SK-N-SH (cell line): Measurements from ENCODE around the gene FATE1. TPM values are rescaled to one million over a fixed set of nuclear protein-coding genes. Genes with fewer than 3 reads are reported as not detected.

Source experiments
- CTCF ChIA-PET: fragments of 300-600, 350-600 bp; formaldehyde crosslinking; extraction: SDS; loops from one replicate; lab custom pipeline; 2021; lab: Yijun Ruan, JAX
- POLR2A ChIA-PET: fragments of 350-600 bp; sonication (Branson Sonifier 250); formaldehyde crosslinking; extraction: SDS; loops from one replicate; lab custom pipeline; 2020; ENCODE audit warnings: antibody characterized with exemption, inconsistent platforms; lab: Yijun Ruan, JAX
- DNase-seq: peaks from one replicate; pipeline ENCODE4 v3.0.0; 2012
- H2AFZ ChIP-seq: fragments of 200-600 bp; sonication (generic); 2 replicates; pipeline ENCODE4 v1.8.1; 2016; ENCODE audit warnings: antibody characterized with exemption, mild to moderate bottlenecking, low read depth
- H3F3A ChIP-seq: fragments of 200-600 bp; sonication (generic); replicated peaks from 2 replicates; pipeline ENCODE3; 2016; ENCODE audit warnings: antibody characterized with exemption, mild to moderate bottlenecking; ENCODE audit not compliant: insufficient read depth
- H3K27ac ChIP-seq, 2 experiments: fragments of 200-500 bp in 1 of 2; fragments of 200-600 bp in 1 of 2; sonication (Bioruptor generic) in 1 of 2; sonication (generic), shearing (Covaris generic) in 1 of 2; 2 replicates each; pipeline versions ENCODE4 v1.5.1 to v1.6.1; 2014 to 2016; ENCODE audit warnings: low read depth in 2 of 2, inconsistent platforms in 1 of 2, low read length in 1 of 2, mild to moderate bottlenecking in 1 of 2, mixed read lengths in 1 of 2
- H3K27me3 ChIP-seq: fragments of 200-600 bp; sonication (generic), shearing (Covaris generic); 2 replicates; pipeline ENCODE4 v1.6.1; 2016; ENCODE audit warnings: mixed run types; ENCODE audit not compliant: insufficient read depth
- H3K36me3 ChIP-seq, 2 experiments: fragments of 200-500 bp in 1 of 2; fragments of 200-600 bp in 1 of 2; sonication (Bioruptor generic) in 1 of 2; sonication (generic) in 1 of 2; replicated peaks in 1 of 2; 2 replicates each; pipeline versions ENCODE3 to v1.5.1; 2014 to 2016; ENCODE audit warnings: low read length in 1 of 2, mild to moderate bottlenecking in 1 of 2; ENCODE audit not compliant: insufficient read depth in 2 of 2, control insufficient read depth in 1 of 2
- H3K4me1 ChIP-seq, 2 experiments: fragments of 200-500 bp in 1 of 2; fragments of 200-600 bp in 1 of 2; sonication (Bioruptor generic) in 1 of 2; sonication (generic), shearing (Covaris generic) in 1 of 2; 2 replicates each; pipeline versions ENCODE4 v1.5.1 to v1.6.1; 2014 to 2016; ENCODE audit warnings: low read depth in 1 of 2, low read length in 1 of 2, mixed run types in 1 of 2; ENCODE audit not compliant: insufficient read depth in 2 of 2, control insufficient read depth in 1 of 2
- H3K4me2 ChIP-seq: fragments of 200-600 bp; sonication (generic), shearing (Covaris generic); 2 replicates; pipeline ENCODE4 v1.6.1; 2017; ENCODE audit warnings: mixed run types
- H3K4me3 ChIP-seq, 2 experiments: fragments of 200-500 bp in 1 of 2; fragments of 200-600 bp in 1 of 2; sonication (Bioruptor generic) in 1 of 2; sonication (generic), shearing (Covaris generic) in 1 of 2; 2 replicates each; pipeline versions ENCODE4 v1.5.1 to v1.8.1; 2014 to 2016; ENCODE audit warnings: low read depth in 2 of 2, inconsistent platforms in 1 of 2, low read length in 1 of 2, mild to moderate bottlenecking in 1 of 2, mixed read lengths in 1 of 2, moderate library complexity in 1 of 2
- H3K79me2 ChIP-seq: fragments of 200-600 bp; sonication (generic); 2 replicates; pipeline ENCODE4 v1.8.1; 2017; ENCODE audit warnings: mild to moderate bottlenecking; ENCODE audit not compliant: insufficient read depth
- H3K9ac ChIP-seq: fragments of 200-600 bp; sonication (generic); 2 replicates; pipeline ENCODE4 v1.6.1; 2017; ENCODE audit warnings: mixed run types
- H3K9me2 ChIP-seq: fragments of 200-600 bp; sonication (generic); 2 replicates; pipeline ENCODE4 v1.6.1; 2017; ENCODE audit warnings: mixed run types
- H3K9me3 ChIP-seq: fragments of 200-600 bp; sonication (generic); 2 replicates; pipeline ENCODE4 v1.6.1; 2017; ENCODE audit warnings: mixed run types, mild to moderate bottlenecking, moderate library complexity
- H4K20me1 ChIP-seq: fragments of 200-600 bp; sonication (generic); 2 replicates; pipeline ENCODE4 v1.6.1; 2017; ENCODE audit warnings: mild to moderate bottlenecking, mixed run types; ENCODE audit not compliant: insufficient read depth
- CHD2 ChIP-seq: fragments of 150-350 bp; IDR thresholded peaks from 2 replicates; pipeline ENCODE4 v1.6.1; 2018; ENCODE audit warnings: low read length; ENCODE audit not compliant: partially characterized antibody
- ELF1 ChIP-seq: IDR thresholded peaks from 2 replicates; pipeline ENCODE4 v1.4.0; 2012
- FOXJ3 ChIP-seq: sonication (generic); formaldehyde crosslinking; IDR thresholded peaks from 2 replicates; pipeline ENCODE4 v1.5.1; 2020; ENCODE audit warnings: mild to moderate bottlenecking, missing genetic modification reagents
- FOXM1 ChIP-seq: IDR thresholded peaks from 2 replicates; pipeline ENCODE4 v1.4.0; 2012; ENCODE audit warnings: low read depth, mild to moderate bottlenecking
- GABPA ChIP-seq: IDR thresholded peaks from 2 replicates; pipeline ENCODE4 v1.4.0; 2012; ENCODE audit warnings: low read depth, mild to moderate bottlenecking
- GATA2 ChIP-seq: sonication (generic); formaldehyde crosslinking; IDR thresholded peaks from 2 replicates; pipeline ENCODE4 v1.5.0; 2020; ENCODE audit warnings: mild to moderate bottlenecking, missing genetic modification reagents
- JUND ChIP-seq: IDR thresholded peaks from 2 replicates; pipeline ENCODE4 v1.4.0; 2012
- NFIC ChIP-seq: IDR thresholded peaks from 2 replicates; pipeline ENCODE4 v1.4.0; 2012; ENCODE audit warnings: borderline replicate concordance
- NRF1 ChIP-seq: IDR thresholded peaks from 2 replicates; pipeline ENCODE4 v1.6.1; 2012; ENCODE audit warnings: low read depth, mild to moderate bottlenecking, low read length
- POLR2AphosphoS5 ChIP-seq: IDR thresholded peaks from 2 replicates; pipeline ENCODE4 v1.6.1; 2012; ENCODE audit warnings: low read depth, low read length
- SIN3A ChIP-seq: IDR thresholded peaks from 2 replicates; pipeline ENCODE4 v1.6.1; 2012; ENCODE audit warnings: low read depth, mild to moderate bottlenecking, low read length, moderate library complexity, borderline replicate concordance
- SMC3 ChIP-seq: IDR thresholded peaks from 2 replicates; pipeline ENCODE4 v1.6.1; 2012; ENCODE audit warnings: low read depth, low read length, improper control_type of control experiment
- TAF1 ChIP-seq: IDR thresholded peaks from 2 replicates; pipeline ENCODE4 v1.6.1; 2012; ENCODE audit warnings: low read depth, mild to moderate bottlenecking, low read length, moderate library complexity, borderline replicate concordance
- YY1 ChIP-seq: IDR thresholded peaks from 2 replicates; pipeline ENCODE4 v1.4.0; 2012; ENCODE audit warnings: low read depth, mild to moderate bottlenecking
- WGBS: methylation state at CpG from one replicate; pipeline ENCODE4 v1.1.6; 2017; ENCODE audit warnings: low lambda C conversion rate; 5-methylcytosine and 5-hydroxymethylcytosine counted together
- polyA plus RNA-seq, 3 experiments: library from polyadenylated mRNA; depleted of rRNA; stranded (reverse); fragments of >200 nt; gene quantifications; 2 replicates each; pipeline ENCODE4 v1.2.3, GENCODE V29; 2012
- TF ChIP-seq, protein P1 (sequence below): fragments of 150-350 bp; IDR thresholded peaks from 2 replicates; pipeline ENCODE4 v1.6.1; 2017; ENCODE audit warnings: antibody characterized with exemption, low read length, low read depth, borderline replicate concordance

Gene FATE1
- polyA plus RNA-seq, 1 of the 3 experiments (the other 2 are of a cell fraction), result not detected

DNA sequence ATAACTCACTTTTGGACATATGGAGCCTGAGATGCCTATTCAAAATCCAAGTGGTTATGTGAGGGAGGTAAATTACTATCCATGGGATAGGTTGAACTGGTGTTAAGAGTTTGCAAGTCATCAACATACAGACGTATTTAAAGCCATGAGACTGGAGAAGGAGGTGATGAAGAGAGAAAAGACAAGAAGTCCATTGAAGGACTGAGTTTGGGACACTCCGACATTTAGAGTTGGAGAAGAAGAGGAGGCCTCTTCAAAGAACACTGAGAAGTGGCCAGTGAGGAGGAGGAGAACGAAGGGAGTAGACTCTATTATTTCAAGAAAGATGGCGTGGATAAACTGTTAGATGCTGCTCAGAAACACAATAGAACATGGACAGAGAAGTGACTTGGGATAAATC lies 18.6 kb downstream of the FATE1 start, which contains the start of gene CNGA2:
TSS of gene CNGA2 (plus strand) at position 301 of the 400 bp plus-strand sequence. CDS start 3,738 bp downstream, outside the sequence.
- Histone ChIP-seq H3K9me3 (no peaks in the 10 kb centered on the region), H3F3A (no peaks in the 10 kb centered on the region), H3K36me3 (no peaks in the 10 kb centered on the region), H3K79me2 (no peaks in the 10 kb centered on the region), H3K27ac (no peak within 1 kb of the TSS), H4K20me1 (no peaks in the 10 kb centered on the region), H3K4me3 (no peak within 1 kb of the TSS), H3K9me2 (no peaks in the 10 kb centered on the region), H3K4me2 (no peak within 1 kb of the TSS), H3K27me3 (peaks cover 33% of the 10 kb centered on the region), H3K4me1 (no peaks in the 10 kb centered on the region), H2AFZ (no peak within 1 kb of the TSS), H3K9ac (no peak within 1 kb of the TSS)
- ChIA-PET CTCF (no interaction called here), POLR2A (no interaction called here)
- TF ChIP-seq YY1, result no peak
- no peak for TF ChIP-seq JUND
- TF ChIP-seq GATA2 (CRISPR knock-in tag), result no peak
- no peak for TF ChIP-seq GABPA
- no peak for TF ChIP-seq SMC3
- TF ChIP-seq ELF1, result no peak
- TF ChIP-seq CHD2, result no peak
- TF ChIP-seq TAF1, result no peak
- WGBS, result 0% methylated on average over 4 of the region's 4 CpGs
- no peak for DNase-seq

- Histone ChIP-seq H3K4me2 (no peak overlapping the region), H3K79me2 (no peaks in the 10 kb centered on the region), H3K4me3 (no peak overlapping the region), H3K36me3 (no peaks in the 10 kb centered on the region), H4K20me1 (no peaks in the 10 kb centered on the region), H3F3A (no peaks in the 10 kb centered on the region), H3K9me3 (no peaks in the 10 kb centered on the region), H3K4me1 (no peaks in the 10 kb centered on the region), H3K9me2 (no peaks in the 10 kb centered on the region), H2AFZ (no peak overlapping the region), H3K27ac (no peak overlapping the region), H3K27me3 (peaks cover 33% of the 10 kb centered on the region), H3K9ac (no peak overlapping the region)
- POLR2A ChIA-PET, result no interaction called here
- WGBS, result 0% methylated on average over 2 of the region's 2 CpGs
- CTCF ChIA-PET, result interaction anchor here (1.4 to 2.5 kb wide), 2 partner anchors 13 to 18 kb away, joined by 4 to 13 read pairs; no protein-coding TSS in a partner anchor
- no peak for DNase-seq
- no peak for TF ChIP-seq SIN3A
- TF ChIP-seq FOXJ3, result no peak
- TF ChIP-seq, protein P1, sequence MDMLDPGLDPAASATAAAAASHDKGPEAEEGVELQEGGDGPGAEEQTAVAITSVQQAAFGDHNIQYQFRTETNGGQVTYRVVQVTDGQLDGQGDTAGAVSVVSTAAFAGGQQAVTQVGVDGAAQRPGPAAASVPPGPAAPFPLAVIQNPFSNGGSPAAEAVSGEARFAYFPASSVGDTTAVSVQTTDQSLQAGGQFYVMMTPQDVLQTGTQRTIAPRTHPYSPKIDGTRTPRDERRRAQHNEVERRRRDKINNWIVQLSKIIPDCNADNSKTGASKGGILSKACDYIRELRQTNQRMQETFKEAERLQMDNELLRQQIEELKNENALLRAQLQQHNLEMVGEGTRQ, result no peak
Measured at GRCh38 chrX:151735219-151735618, 19.4 kb downstream of the FATE1 start.

DNA sequence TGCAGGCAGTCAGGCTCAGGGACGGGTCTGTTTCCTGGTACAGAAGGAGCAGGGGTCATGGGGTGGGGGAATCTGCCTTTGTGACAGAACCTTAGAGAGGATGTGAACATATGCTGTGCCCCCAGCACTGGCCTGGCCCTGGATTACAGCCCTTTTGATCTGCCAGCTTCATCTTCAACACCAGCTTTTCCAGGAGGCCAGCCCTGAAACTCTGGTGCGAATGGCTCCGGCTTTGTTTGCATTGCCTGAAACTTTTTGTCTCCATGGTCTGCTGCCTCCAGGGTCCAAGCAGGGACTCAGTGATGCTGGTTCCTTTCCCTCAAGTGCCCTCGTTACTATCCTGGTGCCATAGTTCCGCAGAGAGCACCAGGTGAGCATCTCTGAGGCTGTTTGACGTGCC lies 20.9 kb downstream of the FATE1 start:
- H3K9me2 ChIP-seq, result no peaks in the 10 kb centered on the region
- H3K36me3 ChIP-seq, result no peaks in the 10 kb centered on the region
- 19% methylated on average over 5 of the region's 6 CpGs for WGBS
- H3K27ac ChIP-seq, result no peak overlapping the region
- H3K27me3 ChIP-seq, result peaks cover 33% of the 10 kb centered on the region
- no peak for DNase-seq
- H2AFZ ChIP-seq, result no peak overlapping the region
- H3K4me1 ChIP-seq, result no peaks in the 10 kb centered on the region
- no peak overlapping the region for H3K4me3 ChIP-seq
- TF ChIP-seq NRF1 (no peak), FOXM1 (no peak), SIN3A (no peak), NFIC (no peak), POLR2AphosphoS5 (no peak), CHD2 (no peak), ELF1 (no peak), JUND (no peak)
- H3K4me2 ChIP-seq, result no peak overlapping the region
- no peaks in the 10 kb centered on the region for H3F3A ChIP-seq
- no peaks in the 10 kb centered on the region for H3K9me3 ChIP-seq
- no peak overlapping the region for H3K9ac ChIP-seq
- H4K20me1 ChIP-seq, result no peaks in the 10 kb centered on the region
- POLR2A ChIA-PET, result no interaction called here
- CTCF ChIA-PET, result interaction anchor here (2.5 kb wide), 1 partner anchor 16 kb away, joined by 13 read pairs; no protein-coding TSS in a partner anchor
- H3K79me2 ChIP-seq, result no peaks in the 10 kb centered on the region
